ENCODE results near the gene C3orf22.

The C3orf22 gene

DNA sequence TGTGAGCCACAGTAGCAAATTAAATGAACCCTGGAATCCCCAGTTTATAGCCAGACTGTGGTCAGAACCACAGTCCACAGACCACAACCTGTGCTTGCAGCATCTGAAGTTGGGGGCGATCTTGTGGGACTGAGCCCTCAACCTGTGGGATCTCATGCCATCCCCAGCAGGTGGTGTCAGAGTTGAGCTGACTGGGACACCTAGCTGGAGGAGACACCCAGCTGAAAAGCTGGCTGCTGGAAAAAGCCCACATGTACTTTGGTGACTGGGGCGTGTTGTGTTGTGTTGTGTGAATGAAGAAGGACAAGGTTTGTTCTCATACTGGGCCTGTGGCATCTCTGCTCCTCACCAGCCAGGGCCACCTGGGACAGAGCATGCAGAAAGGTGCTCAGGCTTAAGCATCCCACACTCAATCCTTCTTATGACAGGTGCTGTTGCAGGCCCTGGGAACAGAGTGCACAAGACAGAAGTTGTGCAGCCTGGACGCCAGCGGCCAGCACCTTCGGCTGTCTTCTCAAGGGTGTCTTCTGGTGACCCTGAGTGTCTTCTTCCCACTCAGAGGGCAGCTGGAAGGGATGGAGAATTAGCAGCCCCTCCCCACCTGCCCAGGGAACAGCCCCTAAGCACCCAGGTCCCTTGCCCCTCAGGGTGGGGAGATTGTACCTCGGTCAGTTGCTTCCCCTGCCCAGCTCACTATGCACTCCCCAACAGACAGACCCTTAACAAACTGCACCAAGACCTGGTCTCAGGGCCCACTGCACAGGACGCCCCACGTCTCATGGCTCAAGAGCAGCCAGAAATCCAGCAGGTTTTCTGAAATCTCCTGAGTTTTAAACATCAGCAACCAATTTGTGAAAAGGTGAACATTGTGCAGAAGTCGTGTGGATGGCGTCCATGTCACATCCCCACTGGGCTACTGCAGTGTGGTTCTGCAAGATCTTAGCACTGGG lies 39.0 kb downstream of the C3orf22 start:
- no peak for DNase-seq (ENCODE audit: low spot score)
- TF ChIP-seq, protein P1, sequence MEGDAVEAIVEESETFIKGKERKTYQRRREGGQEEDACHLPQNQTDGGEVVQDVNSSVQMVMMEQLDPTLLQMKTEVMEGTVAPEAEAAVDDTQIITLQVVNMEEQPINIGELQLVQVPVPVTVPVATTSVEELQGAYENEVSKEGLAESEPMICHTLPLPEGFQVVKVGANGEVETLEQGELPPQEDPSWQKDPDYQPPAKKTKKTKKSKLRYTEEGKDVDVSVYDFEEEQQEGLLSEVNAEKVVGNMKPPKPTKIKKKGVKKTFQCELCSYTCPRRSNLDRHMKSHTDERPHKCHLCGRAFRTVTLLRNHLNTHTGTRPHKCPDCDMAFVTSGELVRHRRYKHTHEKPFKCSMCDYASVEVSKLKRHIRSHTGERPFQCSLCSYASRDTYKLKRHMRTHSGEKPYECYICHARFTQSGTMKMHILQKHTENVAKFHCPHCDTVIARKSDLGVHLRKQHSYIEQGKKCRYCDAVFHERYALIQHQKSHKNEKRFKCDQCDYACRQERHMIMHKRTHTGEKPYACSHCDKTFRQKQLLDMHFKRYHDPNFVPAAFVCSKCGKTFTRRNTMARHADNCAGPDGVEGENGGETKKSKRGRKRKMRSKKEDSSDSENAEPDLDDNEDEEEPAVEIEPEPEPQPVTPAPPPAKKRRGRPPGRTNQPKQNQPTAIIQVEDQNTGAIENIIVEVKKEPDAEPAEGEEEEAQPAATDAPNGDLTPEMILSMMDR (conservative IDR thresholded peaks at IDR 0.05; ENCODE audit: low read depth): no peak
- CTCF ChIA-PET: no interaction called here
- POLR2A ChIA-PET (ENCODE audit: low non-redundant PET): no interaction called here
- H3K27ac ChIP-seq: no peak overlapping the region

DNA sequence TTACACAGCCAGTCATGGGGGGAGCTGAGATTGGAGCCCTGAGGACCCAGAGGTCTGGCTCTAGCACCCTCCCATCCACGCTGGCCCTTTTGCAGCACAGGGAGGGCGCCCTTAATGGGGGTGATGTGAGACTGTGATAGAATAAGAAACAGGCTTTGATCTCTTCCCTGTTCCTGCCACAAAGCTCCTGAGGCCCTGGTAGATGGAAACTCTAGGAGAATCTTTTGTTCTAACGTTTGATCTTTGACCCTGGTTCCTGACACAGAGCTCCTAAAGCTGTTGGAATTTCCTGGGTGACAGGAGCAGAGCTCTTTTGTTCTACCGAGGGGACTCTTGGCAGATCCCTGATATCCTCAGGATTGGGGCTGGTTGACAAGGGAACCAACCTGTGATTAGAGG lies 40.0 kb downstream of the C3orf22 start:
- no peak for DNase-seq (ENCODE audit: low spot score)
- ChIA-PET CTCF (no interaction called here), POLR2A (ENCODE audit: low non-redundant PET) (no interaction called here)
- TF ChIP-seq, protein P1 (conservative IDR thresholded peaks at IDR 0.05; ENCODE audit: low read depth): no peak
- no peak overlapping the region for H3K27ac ChIP-seq

DNA sequence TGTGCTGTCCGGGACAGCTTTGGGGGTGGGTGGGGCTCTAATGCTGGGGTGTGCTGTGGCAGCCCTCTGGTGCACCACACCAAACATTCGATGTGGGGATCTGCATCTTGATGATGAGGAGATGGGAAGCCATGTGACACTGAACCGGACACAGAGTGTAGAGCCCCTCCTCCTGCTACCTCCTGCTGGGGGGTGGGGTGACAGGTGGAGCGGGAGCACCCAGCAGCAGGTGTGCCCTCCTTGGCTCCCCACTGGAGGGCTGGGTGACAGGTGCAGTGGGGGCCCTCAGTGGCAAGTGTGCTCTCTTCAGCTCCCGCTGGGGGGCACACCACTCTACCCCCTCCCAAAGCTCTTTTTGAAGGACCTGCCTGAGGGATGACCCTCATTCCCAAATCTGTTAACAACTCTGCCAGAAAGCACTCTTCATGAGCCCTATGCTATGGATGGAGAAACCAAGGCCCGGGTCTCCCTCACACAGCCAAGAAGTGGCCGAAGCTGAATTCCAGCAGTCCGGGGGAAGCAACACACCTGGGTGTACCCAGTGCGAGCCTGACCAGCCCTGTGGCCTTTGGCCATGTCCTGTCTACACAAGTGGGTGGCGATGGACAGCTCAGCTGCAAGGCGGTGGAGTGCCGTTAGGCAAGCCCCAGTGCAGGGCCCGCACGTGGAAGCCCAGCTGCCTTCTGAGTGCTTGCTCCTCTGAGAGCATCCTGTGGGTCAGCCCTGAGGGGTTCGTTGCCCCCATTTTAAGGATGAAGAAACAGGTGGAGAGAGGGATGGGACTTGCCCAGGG lies 40.5 kb downstream of the C3orf22 start:
- CTCF ChIA-PET: no interaction called here

DNA sequence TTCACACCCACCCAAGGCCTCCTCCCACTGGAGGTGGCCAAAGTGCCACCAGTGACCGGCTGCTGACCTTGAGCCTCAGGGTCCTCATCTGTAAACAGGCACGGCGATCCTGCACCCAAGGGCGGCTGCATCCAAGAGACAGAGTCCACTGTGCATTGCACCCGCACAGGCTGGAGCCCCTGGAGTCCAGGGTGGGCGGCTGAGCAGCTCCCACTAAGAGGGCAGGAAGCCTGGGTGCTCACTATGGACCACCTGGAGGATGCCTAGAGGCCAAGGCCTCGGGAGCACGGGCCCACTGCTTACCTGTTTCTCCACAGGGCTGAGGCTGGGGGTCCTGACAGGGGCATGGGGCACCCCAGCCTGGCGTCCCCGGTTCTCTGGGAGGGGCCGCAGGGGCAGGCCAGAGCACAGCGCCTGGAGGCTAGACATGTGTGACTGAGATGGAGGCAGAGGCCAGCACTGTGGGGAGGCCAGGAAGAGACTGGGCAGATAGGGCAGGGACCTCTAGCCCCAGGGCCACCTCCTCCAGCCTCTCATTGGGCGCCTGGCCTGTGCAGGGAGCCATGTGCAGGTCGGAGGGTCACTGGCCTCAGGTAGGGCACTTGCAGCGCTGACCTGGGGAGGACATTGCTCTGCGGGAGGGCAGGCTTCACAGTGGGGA lies 41.3 kb downstream of the C3orf22 start, which contains the start of gene UROC1:
Gene UROC1, minus strand, starts transcription at position 483 of the 661 bp plus-strand sequence. Its CDS starts 54 bp downstream, at position 429.
- no peak within 1 kb of the TSS for H3K27ac ChIP-seq
- TF ChIP-seq, protein P1 (conservative IDR thresholded peaks at IDR 0.05; ENCODE audit: low read depth): no peak
- DNase-seq (ENCODE audit: low spot score): no peak
- POLR2A ChIA-PET (ENCODE audit: low non-redundant PET): no interaction called here
- CTCF ChIA-PET: no interaction called here

More for the DNA sequence above, 40.5 kb downstream of the C3orf22 start:
- no peak for DNase-seq (ENCODE audit: low spot score)
- H3K27ac ChIP-seq: no peak overlapping the region
- TF ChIP-seq, protein P1 (conservative IDR thresholded peaks at IDR 0.05; ENCODE audit: low read depth): no peak
- POLR2A ChIA-PET (ENCODE audit: low non-redundant PET): no interaction called here

DNA sequence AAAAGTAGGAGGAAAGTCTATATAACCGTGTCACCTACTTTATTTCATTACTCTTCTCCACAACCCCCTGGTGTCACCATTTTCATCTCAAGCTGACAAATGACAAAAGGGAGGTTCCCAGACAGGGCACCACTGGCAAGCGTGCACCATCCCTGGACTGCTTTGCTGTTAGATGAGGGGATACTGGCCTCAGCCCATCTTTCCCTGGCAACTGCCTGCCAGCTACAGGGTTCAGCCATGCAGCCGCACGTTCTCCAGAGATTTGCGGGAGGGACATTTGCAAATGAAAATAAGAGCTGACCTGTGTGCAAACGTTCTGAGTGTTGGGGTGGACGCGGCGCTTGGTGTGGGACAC lies 41.8 kb downstream of the C3orf22 start:
- ChIA-PET POLR2A (ENCODE audit: low non-redundant PET) (no interaction called here), CTCF (no interaction called here)
- H3K27ac ChIP-seq: no peak overlapping the region
- no peak for DNase-seq (ENCODE audit: low spot score)
- TF ChIP-seq, protein P1 (conservative IDR thresholded peaks at IDR 0.05; ENCODE audit: low read depth): no peak
